ENCODE data around the gene NOTCH2NLA.
"Not testable (repeated sequence)": the region's sequence is repeated elsewhere in the genome, so short reads cannot be mapped to it uniquely, and the experiment has no call there.

NOTCH2NLA gene

DNA sequence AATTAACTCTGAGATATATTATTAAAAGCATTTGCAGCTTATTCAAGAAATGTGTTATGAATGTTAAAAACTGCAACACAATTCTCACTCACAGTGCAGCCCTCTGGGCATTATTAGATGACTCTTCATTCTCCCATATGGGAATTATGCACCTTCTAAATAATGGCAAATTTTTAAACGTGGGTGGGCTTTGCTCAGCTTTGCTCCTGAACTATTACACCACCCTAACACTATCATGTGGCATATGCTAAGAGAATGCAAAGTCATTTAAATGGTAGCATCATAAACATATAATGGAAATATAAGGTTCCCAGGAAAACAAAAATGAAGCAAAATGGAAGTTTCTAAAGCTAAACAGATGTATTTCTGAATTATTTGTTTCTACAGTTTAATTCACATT, 61.5 kb downstream of the NOTCH2NLA start:
- DNase-seq (ENCODE audit: low spot score), result not testable (repeated sequence)

- not testable (repeated sequence) for DNase-seq (ENCODE audit: low spot score)
Measured at GRCh38 chr1:146144465-146144864, 84.4 kb downstream of the NOTCH2NLA start, which contains the start of gene NBPF10. TSS of gene NBPF10 (minus strand) at chr1:146144804. CDS start at chr1:146144769, 35 bp downstream.

All from kidney tubule cell (primary cell).